Stimulated activated CD8-positive, alpha-beta memory T cell treated with anti-CD3 and anti-CD28 coated beads, Interleukin-7, amount 100 ng/mL, for 4 hours (primary cell): ENCODE measurements around the gene UPK3BL1.
"Not testable (repeated sequence)": the region's sequence is repeated elsewhere in the genome, so short reads cannot be mapped to it uniquely, and the experiment has no call there.

Experiments used
- DNase-seq, 2 donors: peaks; one replicate each; pipeline ENCODE4 v3.0.0-alpha.2; 2020; ENCODE audit warnings: low read depth in 2 of 2

The UPK3BL1 gene, protein sequence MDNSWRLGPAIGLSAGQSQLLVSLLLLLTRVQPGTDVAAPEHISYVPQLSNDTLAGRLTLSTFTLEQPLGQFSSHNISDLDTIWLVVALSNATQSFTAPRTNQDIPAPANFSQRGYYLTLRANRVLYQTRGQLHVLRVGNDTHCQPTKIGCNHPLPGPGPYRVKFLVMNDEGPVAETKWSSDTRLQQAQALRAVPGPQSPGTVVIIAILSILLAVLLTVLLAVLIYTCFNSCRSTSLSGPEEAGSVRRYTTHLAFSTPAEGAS

DNA sequence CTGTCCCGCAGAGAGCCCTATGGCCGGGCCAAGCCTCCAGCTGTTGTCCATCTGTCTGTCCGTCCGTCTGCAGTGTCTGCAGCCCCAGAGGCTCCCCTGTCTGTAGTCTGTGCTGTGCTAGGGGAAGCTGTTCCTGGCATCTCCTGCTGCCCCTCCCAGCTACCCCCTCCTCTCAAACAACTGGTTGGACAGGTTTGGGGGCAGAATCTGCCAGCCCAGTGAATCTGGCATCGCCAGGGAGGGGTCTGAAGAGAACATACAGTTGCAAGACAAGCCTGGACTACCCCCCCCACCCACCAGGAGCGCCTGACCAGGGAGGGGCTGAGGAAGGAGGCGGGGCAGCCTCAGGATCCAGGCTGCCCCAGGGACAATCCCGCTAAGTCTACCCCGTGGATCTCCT lies at the start of gene UPK3BL1:
Gene UPK3BL1, minus strand, starts transcription at position 101 of the 400 bp plus-strand sequence. Its CDS starts 50 bp downstream, at position 51.
- not testable (repeated sequence) for DNase-seq

DNA sequence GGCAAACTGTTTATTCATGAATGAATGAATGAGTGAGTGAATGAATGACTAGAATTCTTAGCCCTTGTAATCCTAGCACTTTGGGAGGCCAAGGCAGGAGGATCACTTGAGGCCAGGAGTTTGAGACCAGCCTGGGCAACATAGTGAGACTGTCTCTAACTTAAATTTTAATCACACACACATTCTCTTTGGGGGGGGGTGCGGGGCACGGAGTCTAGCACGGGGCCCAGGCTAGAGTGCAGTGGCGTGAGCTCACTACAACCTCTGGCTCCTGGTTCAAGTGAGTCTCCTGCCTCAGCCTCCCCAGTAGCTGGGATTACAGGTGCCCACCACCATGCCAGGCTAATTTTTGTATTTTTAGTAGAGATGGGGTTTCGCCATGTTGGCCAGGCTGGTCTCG lies 48.0 kb upstream of the UPK3BL1 start:
- DNase-seq, result not testable (repeated sequence)

DNA sequence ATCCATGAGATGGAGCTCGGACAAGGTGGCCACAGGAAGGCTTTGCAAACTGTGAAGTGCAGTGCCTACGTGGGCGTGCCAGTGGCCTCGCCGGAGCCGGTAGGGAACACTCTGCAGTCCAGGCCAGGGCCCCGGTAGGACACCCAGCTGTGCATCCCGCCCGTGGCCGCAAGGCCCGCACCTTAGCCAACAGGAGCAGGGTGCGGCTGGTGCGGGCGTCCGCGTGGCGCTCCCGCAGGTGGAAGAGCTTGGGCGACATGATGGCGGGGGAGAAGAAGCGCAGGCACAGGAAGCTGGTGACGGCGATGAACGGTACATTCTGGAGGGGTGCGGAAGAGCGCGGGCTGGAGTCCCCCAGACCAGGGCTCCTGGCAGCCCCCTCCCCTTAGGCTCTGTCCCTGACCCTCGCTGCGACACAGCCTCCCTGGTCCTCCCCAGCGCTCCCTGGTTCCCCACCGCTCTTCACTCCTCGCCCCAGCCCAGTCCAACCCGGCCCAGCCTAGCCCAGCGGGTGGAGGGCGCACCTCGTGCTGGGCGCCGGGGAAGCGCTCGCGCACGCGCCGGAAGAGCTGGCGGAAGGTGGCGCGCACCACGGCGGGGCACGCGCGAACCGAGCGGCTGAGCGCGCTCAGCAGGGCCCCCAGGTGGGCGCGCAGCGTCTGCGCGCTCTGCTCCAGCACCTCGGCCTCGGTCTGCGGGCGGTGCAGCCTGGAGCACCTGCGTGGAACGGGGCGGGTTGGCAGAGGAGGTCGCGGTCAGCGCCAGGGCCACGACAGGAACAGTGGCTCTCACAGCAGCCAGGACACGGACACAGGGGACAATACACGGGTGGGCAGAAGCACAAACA lies 47.1 kb upstream of the UPK3BL1 start:
- DNase-seq, result not testable (repeated sequence)

GRCh38 chr7:102688299-102689036 lies 45.9 kb upstream of the UPK3BL1 start:
- not testable (repeated sequence) for DNase-seq

DNA sequence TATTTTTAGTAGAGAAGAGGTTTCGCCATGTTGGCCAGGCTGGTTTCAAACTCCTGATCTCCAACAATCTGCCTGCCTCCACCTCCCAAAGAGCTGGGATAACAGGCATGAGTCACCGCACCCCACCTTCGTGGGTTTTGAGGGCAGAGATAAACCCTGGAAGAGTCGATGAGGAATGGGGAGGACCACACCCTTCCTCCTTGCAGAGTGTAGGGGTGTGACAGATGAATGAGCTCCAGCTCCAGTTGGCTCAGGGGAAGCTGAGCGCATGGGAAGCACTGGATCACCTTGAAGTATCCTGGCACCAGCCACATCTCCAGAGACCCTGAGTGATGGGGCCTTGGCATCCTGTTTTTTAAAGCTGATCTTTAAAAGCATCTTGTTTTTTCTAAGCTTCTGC lies 40.0 kb upstream of the UPK3BL1 start:
- DNase-seq, result not testable (repeated sequence)

DNA sequence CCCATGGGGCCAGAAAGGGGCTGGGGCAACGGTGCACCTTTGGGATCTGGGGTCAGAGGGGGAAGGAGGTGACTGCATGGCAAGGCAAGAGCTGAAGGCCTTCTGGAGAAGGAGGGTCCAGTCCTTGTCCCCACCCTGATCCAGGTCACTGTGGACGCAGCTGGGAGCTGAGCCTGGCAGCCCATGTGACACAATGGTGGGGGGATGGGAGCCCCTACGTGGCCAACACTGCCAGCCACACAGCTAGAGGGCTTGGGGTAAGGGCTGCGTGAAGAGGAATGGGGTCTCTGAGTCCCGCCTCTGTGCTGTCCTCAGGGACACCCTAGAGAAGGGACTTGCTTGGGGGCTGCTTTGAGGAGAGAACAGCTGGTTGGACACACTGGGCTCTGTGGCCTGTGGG lies 38.2 kb upstream of the UPK3BL1 start:
- not testable (repeated sequence) for DNase-seq

DNA sequence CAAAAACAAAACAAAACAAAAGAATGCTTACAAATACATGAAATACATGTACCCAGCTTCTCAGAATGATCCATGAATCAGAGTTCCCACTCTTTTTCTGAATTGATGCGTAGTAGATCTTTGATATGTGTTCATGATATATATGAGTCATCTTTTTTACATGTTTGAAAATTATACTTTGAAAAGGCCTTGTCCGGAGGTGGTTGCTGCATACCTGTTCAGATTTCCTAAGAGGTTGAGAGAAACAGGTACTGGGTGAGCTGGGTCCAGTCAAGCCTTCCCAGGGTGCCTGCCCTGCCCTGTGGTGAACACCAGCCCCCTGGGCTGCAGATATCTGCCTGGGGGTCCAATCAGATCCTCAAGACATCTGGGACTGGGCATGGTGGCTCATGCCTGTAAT lies 33.0 kb upstream of the UPK3BL1 start:
- not testable (repeated sequence) for DNase-seq

- not testable (repeated sequence) for DNase-seq
These were observed 31.0 kb upstream of the UPK3BL1 start for GRCh38 chr7:102673447-102674067.

DNA sequence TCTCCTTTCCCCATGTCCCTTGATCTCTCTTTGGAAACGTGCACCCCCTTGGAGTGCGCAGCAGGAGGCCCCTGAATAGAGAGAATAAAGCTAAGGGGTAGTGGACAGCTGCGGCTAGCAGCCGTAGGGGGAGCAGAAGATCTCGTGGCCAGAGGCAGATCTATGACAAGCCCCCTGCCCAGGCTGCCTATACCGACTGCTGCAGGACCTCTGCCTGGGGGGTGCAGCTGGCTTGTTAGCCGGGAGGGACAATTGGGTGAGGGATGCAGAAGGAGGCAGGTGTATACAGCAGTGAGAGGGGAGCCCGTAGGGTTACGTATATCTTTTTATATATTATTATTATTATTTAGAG lies 29.3 kb upstream of the UPK3BL1 start:
- DNase-seq, result not testable (repeated sequence)

GRCh38 chr7:102671166-102671955 lies 28.8 kb upstream of the UPK3BL1 start, which contains the start of gene POLR2J2:
TSS of gene POLR2J2 (minus strand) at chr7:102671663. CDS start at chr7:102671601, 62 bp downstream.
- DNase-seq, result not testable (repeated sequence)

DNA sequence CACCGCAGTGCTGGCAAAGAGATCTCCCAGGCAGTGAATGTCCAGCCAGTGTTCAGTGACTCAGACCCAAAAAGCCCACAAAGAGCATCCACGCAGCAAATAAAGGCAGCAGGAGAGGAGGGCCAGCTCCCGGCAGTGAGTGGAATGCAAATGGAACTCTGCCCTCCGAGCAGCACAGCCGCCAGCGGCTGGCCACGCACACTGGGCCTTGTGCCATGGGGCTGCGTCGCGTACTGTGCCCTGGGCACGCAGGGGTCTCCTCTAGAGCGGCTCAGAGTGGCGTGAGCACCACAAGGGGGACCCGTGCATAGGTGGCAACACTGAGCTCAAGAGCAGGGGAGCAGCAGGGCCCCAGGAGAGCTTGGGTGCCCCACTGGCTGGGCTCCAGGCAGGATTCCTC lies 24.9 kb upstream of the UPK3BL1 start:
- DNase-seq, result not testable (repeated sequence)

DNA sequence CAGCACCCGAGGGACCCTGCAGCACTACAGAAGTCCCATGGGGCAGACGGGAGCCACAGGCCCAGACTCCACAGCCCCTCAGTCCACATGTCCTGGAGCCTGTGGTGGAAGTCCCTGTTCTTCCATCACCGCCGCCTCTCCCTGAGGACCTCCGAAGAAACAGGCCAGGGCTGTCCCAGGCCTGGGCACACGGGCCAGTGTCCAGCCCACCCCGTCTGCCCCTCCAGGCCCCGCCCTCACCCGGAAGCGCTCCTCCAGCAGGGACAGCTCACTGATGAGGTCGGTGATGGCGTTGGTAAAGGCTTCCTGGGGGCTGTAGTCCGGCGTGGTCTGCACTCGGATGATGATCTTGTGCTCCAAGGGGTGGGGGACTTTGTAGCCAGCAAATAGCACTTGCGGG lies 24.3 kb upstream of the UPK3BL1 start:
- not testable (repeated sequence) for DNase-seq

GRCh38 chr7:102664765-102665164 lies 22.2 kb upstream of the UPK3BL1 start:
- DNase-seq, result not testable (repeated sequence)

- DNase-seq, result not testable (repeated sequence)
These were observed 7.3 kb upstream of the UPK3BL1 start, which contains the start of gene SPDYE2B for GRCh38 chr7:102649924-102650323. TSS of gene SPDYE2B (plus strand) at chr7:102650319. CDS start at chr7:102652349, 2,030 bp downstream.

DNA sequence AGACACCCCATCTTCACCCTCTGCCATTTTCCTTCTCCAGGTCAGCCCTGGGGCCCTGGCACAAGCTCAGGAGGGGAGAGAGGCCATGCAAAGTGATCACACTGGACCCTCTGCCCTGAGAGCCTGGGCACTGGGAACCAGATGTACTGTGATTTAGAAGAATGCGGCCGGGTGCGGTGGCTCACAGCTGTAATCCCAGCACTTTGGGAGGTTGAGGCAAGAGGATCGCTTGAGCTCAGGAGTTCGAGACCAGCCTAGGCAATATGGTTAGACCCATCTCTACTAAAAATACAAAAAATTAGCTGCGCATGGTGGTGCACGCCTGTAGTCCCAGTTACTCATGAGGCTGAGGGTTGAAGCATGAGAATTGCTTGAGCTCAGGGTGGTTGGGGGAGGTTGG lies 5.2 kb upstream of the UPK3BL1 start:
- DNase-seq, result not testable (repeated sequence)

DNA sequence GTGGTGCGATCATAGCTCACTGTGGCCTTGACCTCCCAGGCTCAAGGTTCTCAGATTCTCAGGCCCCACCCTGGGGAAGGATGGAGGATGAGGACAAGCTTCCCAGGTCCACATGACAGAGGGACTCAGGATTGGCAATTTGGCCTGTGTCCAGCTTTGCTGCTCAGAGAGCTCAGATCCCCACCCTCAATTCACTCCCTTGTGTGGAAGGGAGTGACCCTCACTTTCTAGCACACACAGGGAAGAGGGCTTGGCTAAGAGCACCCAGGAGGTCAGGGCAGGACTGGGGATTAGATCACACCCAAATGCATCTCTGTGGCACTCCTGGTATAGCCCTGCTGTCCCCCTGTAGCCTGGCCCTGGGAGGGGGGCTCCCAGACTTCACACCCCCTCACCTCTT lies 813 bp upstream of the UPK3BL1 start:
- DNase-seq, result not testable (repeated sequence)

DNA sequence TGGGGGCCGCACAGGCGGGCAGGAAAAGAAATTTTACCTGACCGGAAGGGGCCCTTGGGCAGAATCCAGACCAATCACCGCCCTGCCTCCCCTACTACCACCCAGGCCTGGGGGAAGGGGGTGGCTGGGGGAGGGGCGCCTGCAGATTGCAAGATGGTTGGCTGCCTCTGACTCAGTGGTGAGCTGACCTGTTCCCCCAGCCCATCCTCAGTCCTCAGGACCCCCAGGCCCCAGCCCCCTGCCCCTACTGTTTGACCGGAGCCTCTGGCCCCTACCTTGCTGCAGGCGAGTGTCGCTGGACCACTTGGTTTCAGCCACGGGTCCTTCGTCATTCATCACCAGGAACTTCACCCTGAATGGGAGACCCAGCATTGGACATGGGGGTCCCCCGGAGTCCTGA lies 3.7 kb downstream of the UPK3BL1 start:
- not testable (repeated sequence) for DNase-seq

GRCh38 chr7:102636956-102637355 lies 5.6 kb downstream of the UPK3BL1 start:
- not testable (repeated sequence) for DNase-seq

GRCh38 chr7:102635354-102635753 lies 7.2 kb downstream of the UPK3BL1 start:
- DNase-seq, result not testable (repeated sequence)

- DNase-seq, result not testable (repeated sequence)
These were observed 8.3 kb downstream of the UPK3BL1 start for GRCh38 chr7:102634299-102634698.

DNA sequence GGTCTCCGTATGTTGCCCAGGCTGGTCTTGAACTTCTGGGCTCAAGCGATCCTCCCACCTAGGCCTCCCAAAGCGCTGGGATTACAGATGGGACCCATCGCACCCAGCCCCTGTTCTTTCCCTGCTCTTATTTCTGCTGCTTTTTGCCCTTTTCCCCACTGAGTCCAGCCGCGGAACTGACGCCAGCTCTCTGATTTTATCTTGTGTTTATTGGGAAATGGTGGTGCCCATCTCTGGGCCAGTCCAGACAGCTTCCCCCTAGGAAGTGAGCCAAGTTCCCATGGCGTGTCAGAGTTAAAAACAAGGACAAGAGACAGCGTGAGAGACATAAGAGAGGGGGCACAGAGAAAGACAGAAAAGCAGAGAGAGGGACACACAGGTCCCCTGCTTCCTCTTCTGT lies 12.0 kb downstream of the UPK3BL1 start:
- not testable (repeated sequence) for DNase-seq
